ENCODE results near the gene PIP4K2A.

Gene PIP4K2A

GRCh38 chr10:22598478-22598877, 115.9 kb downstream of the PIP4K2A start:
- no peak for DNase-seq
- in situ Hi-C loops (cut with HindIII; ENCODE audit: low pct_ligation_motif_present, low pct_unique_long_range_greater_than_20kb, low sequenced_read_pairs): no loop called here

GRCh38 chr10:22597138-22597537, 117.2 kb downstream of the PIP4K2A start:
- in situ Hi-C loops (cut with HindIII; ENCODE audit: low pct_ligation_motif_present, low pct_unique_long_range_greater_than_20kb, low sequenced_read_pairs): no loop called here
- DNase-seq: no peak

GRCh38 chr10:22593636-22594198, 120.7 kb downstream of the PIP4K2A start:
- in situ Hi-C loops (cut with HindIII; ENCODE audit: low pct_ligation_motif_present, low pct_unique_long_range_greater_than_20kb, low sequenced_read_pairs): no loop called here
- no peak for DNase-seq

- in situ Hi-C loops (cut with HindIII; ENCODE audit: low pct_ligation_motif_present, low pct_unique_long_range_greater_than_20kb, low sequenced_read_pairs): no loop called here
- no peak for DNase-seq
These were observed 121.4 kb downstream of the PIP4K2A start for GRCh38 chr10:22593026-22593425.

DNA sequence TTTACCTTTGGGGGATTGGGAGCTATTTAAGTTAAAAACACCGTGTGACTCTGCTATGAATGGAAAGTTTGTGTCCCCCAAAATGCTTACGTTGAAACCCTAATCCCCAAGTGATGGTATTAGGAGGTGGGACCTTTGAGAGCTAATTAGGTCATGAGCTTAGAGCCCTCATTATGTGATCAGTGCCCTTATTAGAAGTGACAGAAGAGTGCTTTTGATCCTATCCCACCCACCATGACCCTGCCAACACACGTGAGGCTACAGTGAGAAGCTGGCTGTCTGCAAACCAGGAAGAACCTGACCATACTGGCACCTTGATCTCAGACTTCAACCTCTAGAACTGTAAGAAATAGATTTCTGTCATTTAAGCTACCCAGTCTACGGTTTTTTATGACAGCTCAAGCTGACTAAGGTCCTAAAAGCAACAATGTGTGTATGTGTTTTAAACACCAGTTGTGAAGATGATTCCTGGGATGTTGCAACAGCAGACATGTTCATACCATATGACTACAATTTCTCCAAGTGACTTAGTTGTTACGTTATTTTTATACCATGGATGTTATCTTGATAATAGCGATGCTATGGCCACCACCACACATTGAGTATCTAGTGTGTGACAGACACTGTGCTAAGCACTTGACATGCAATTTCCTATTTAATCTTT, 124.4 kb downstream of the PIP4K2A start:
- DNase-seq: no peak
- in situ Hi-C loops (cut with HindIII; ENCODE audit: low pct_ligation_motif_present, low pct_unique_long_range_greater_than_20kb, low sequenced_read_pairs): no loop called here

DNA sequence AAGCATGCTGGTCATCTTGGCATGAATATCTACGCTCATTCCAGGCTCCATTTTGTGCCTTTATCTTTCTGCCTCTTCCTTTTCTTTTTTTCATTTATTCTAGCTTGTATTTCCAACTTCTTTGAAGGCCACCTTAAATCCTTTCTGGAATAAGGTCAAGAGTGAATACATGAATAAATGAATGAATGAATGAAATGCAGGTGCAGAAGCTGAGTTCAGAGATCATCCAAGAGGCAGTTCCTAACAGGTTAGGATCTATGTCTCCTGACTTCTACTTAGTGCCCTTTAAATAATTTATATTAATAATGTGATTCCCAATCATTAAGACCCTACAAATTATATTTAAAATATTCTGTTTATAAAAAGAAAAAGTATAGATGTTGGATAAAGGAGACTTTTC, 125.9 kb downstream of the PIP4K2A start:
- DNase-seq: no peak
- in situ Hi-C loops (cut with HindIII; ENCODE audit: low pct_ligation_motif_present, low pct_unique_long_range_greater_than_20kb, low sequenced_read_pairs): no loop called here

- in situ Hi-C loops (cut with HindIII; ENCODE audit: low pct_ligation_motif_present, low pct_unique_long_range_greater_than_20kb, low sequenced_read_pairs): no loop called here
These were observed 130.7 kb downstream of the PIP4K2A start for GRCh38 chr10:22583683-22584082.

DNA sequence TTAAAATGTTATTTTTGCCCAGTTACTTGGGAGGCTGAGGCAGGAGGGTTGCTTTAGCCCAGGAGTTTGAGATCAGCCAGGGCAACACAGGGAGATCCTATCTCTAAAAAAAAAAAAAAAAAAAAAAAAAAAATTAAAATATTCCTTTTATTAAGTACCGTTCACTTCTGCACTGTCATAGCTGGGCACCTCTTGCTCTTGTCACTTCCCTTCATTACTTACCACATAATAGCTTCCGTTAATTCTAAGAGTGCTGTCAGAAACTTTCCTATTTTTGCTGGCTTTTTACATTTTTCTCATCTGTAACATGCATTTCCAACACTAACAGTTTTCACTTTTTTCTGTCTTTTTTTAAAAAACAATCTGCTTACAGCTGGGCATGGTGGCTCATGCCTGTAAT, 132.9 kb downstream of the PIP4K2A start:
- in situ Hi-C loops (cut with HindIII; ENCODE audit: low pct_ligation_motif_present, low pct_unique_long_range_greater_than_20kb, low sequenced_read_pairs): no loop called here
- DNase-seq: no peak

More at GRCh38 chr10:22583683-22584082, 130.7 kb downstream of the PIP4K2A start:
- DNase-seq: no peak

- in situ Hi-C loops (cut with HindIII; ENCODE audit: low pct_ligation_motif_present, low pct_unique_long_range_greater_than_20kb, low sequenced_read_pairs): no loop called here
- DNase-seq: no peak
These were observed 133.7 kb downstream of the PIP4K2A start for GRCh38 chr10:22580711-22581110.

DNA sequence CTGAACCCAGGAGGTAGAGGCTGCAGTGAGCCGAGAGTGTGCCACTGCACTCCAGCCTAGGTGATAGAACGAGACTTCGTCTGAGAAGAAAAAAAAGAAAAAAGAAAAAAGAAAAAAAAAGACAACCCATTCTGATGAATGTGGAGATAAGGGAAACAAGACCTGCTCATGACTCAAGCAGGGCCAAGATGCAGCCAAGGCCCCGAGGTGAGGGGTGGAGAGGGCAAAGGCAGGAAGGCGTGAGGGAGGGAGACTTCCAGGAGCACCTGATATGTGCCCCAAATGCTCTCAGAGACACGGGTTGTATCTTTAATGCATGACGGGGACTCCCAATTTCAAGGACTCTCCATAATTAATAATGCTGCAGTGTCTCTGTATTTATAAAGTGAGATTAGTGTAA, 134.6 kb downstream of the PIP4K2A start:
- in situ Hi-C loops (cut with HindIII; ENCODE audit: low pct_ligation_motif_present, low pct_unique_long_range_greater_than_20kb, low sequenced_read_pairs): no loop called here
- DNase-seq: no peak

GRCh38 chr10:22573820-22574569, 140.4 kb downstream of the PIP4K2A start:
- in situ Hi-C loops (cut with HindIII; ENCODE audit: low pct_ligation_motif_present, low pct_unique_long_range_greater_than_20kb, low sequenced_read_pairs): loop anchor here (25.0 kb wide), 1 partner anchor 413 kb away; no protein-coding TSS in a partner anchor
- peak; percentile 16 for DNase-seq

GRCh38 chr10:22570733-22571430, 143.5 kb downstream of the PIP4K2A start:
- DNase-seq: no peak
- in situ Hi-C loops (cut with HindIII; ENCODE audit: low pct_ligation_motif_present, low pct_unique_long_range_greater_than_20kb, low sequenced_read_pairs): loop anchor here (25.0 kb wide), 1 partner anchor 416 kb away; no protein-coding TSS in a partner anchor

- in situ Hi-C loops (cut with HindIII; ENCODE audit: low pct_ligation_motif_present, low pct_unique_long_range_greater_than_20kb, low sequenced_read_pairs): loop anchor here (25.0 kb wide), 1 partner anchor 417 kb away; no protein-coding TSS in a partner anchor
- DNase-seq: no peak
These were observed 144.1 kb downstream of the PIP4K2A start for GRCh38 chr10:22570234-22570633.

- in situ Hi-C loops (cut with HindIII; ENCODE audit: low pct_ligation_motif_present, low pct_unique_long_range_greater_than_20kb, low sequenced_read_pairs): loop anchor here (25.0 kb wide), 1 partner anchor 418 kb away; no protein-coding TSS in a partner anchor
- DNase-seq: no peak
These were observed 145.4 kb downstream of the PIP4K2A start for GRCh38 chr10:22568928-22569327.

GRCh38 chr10:22564060-22564459, 150.3 kb downstream of the PIP4K2A start:
- no peak for DNase-seq
- in situ Hi-C loops (cut with HindIII; ENCODE audit: low pct_ligation_motif_present, low pct_unique_long_range_greater_than_20kb, low sequenced_read_pairs): loop anchor here (25.0 kb wide), 1 partner anchor 423 kb away; no protein-coding TSS in a partner anchor

- in situ Hi-C loops (cut with HindIII; ENCODE audit: low pct_ligation_motif_present, low pct_unique_long_range_greater_than_20kb, low sequenced_read_pairs): loop anchor here (25.0 kb wide), 1 partner anchor 425 kb away; no protein-coding TSS in a partner anchor
- no peak for DNase-seq
These were observed 152.5 kb downstream of the PIP4K2A start for GRCh38 chr10:22561909-22562308.

DNA sequence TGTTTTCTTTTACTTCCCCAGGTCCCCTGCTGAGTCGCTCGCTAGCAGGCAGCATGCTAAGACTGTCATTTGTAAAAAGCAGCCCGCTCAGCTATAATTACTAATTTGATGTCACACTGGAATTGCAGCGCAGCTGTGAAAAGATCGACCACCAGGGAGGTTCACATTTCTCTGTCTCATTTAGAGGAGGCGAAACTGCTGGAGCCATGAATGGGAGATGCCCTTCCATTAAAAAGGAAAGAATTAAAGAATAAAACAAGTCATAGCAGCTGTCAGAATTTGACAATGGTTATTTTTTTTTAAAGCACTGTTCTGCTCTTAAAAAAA, 153.5 kb downstream of the PIP4K2A start:
- DNase-seq: no peak
- in situ Hi-C loops (cut with HindIII; ENCODE audit: low pct_ligation_motif_present, low pct_unique_long_range_greater_than_20kb, low sequenced_read_pairs): loop anchor here (25.0 kb wide), 1 partner anchor 426 kb away; no protein-coding TSS in a partner anchor

DNA sequence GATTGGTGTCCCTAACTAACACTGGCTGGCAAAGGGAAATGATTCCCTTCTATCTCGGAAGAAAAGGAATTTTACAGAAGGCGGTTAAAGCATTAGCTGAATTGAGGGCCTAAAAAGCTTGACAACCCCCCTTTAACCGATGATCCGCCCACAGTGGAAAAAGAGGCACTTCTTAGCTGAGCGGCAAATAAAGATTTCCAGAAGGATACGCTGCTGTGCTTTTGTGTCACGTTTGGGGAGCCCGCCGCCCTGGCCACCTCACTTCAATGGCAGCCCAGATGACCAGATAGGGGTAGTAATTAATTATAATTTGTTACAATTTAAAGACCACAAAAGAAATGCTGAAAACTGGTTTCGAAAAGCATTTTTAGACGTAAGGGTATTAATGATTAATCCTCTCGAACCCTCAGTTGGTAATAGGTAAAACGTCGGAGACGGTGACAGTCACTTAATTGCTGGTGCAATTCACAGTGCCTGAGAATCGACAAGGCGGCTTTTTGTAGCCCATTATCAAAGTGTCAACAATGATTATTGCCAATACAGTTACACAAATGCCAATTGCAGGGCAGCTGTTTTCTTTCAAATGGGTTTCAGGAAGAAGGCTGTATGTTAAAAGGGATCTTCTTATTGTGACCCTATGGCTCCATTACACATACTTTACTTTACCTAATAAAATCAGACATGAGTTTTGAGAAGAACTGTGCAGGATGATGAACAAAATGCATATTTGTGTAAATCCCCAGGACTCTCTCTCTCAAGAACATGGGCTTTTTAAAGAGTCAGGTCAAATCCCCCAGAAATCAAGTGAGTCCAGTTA, 154.1 kb downstream of the PIP4K2A start:
- in situ Hi-C loops (cut with HindIII; ENCODE audit: low pct_ligation_motif_present, low pct_unique_long_range_greater_than_20kb, low sequenced_read_pairs): loop anchor here (25.0 kb wide), 1 partner anchor 427 kb away; no protein-coding TSS in a partner anchor
- DNase-seq: no peak
